ENCODE measurements around the gene GSTM3.

- no peak for TF ChIP-seq POLR2A (IDR thresholded peaks at IDR 0.05)
- TF ChIP-seq CTCF (IDR thresholded peaks at IDR 0.05), result no peak
These were observed 40.1 kb upstream of the GSTM3 start for GRCh38 chr1:109780982-109781381.
